NOMO-1 (cell line): ENCODE measurements around the gene AHCYL1.
"Not testable (repeated sequence)": the region's sequence is repeated elsewhere in the genome, so short reads cannot be mapped to it uniquely, and the experiment has no call there.

ENCODE experiments used
- DNase-seq, 2 experiments: peaks; one replicate each; lab custom pipeline; 2025; ENCODE audit not compliant: unreplicated experiment in 2 of 2; lab: John Stamatoyannopoulos, UW

Gene AHCYL1

GRCh38 chr1:109984456-109985246 lies at the start of gene AHCYL1:
Gene AHCYL1, plus strand, starts transcription at chr1:109984765. Its CDS starts 288 bp downstream, at chr1:109985053.
- peak; percentile 99 for DNase-seq

- DNase-seq, result no peak
Measured at GRCh38 chr1:109935451-109935900, 49.1 kb upstream of the AHCYL1 start.

GRCh38 chr1:109937738-109938137 lies 46.8 kb upstream of the AHCYL1 start:
- DNase-seq, result no peak

- DNase-seq, result no peak
Measured at GRCh38 chr1:109938556-109938955, 46.0 kb upstream of the AHCYL1 start.

- DNase-seq, result no peak
Measured at GRCh38 chr1:109942434-109942833, 42.1 kb upstream of the AHCYL1 start.

GRCh38 chr1:109944541-109944940 lies 40.0 kb upstream of the AHCYL1 start:
- DNase-seq, result peak; percentile 4 to 37

GRCh38 chr1:109946511-109946910 lies 38.1 kb upstream of the AHCYL1 start:
- DNase-seq, result peak in 1 of 2 experiments; percentile 4

- no peak for DNase-seq
Measured at GRCh38 chr1:109947582-109948284, 36.8 kb upstream of the AHCYL1 start.

GRCh38 chr1:109948285-109948630 lies 36.3 kb upstream of the AHCYL1 start:
- no peak for DNase-seq

- DNase-seq, result no peak
Measured at GRCh38 chr1:109950038-109950437, 34.5 kb upstream of the AHCYL1 start.

GRCh38 chr1:109950509-109950908 lies 34.1 kb upstream of the AHCYL1 start:
- DNase-seq, result no peak

- DNase-seq, result not testable (repeated sequence)
Measured at GRCh38 chr1:109951501-109951900, 33.1 kb upstream of the AHCYL1 start.

GRCh38 chr1:109954041-109954512 lies 30.5 kb upstream of the AHCYL1 start:
- no peak for DNase-seq

- no peak for DNase-seq
Measured at GRCh38 chr1:109959632-109959973, 25.0 kb upstream of the AHCYL1 start.

GRCh38 chr1:109959974-109960744 lies 24.4 kb upstream of the AHCYL1 start:
- no peak for DNase-seq

- DNase-seq, result no peak
Measured at GRCh38 chr1:109960745-109961094, 23.8 kb upstream of the AHCYL1 start.

GRCh38 chr1:109963864-109964263 lies 20.7 kb upstream of the AHCYL1 start:
- no peak for DNase-seq

GRCh38 chr1:109969146-109969829 lies 15.3 kb upstream of the AHCYL1 start:
- DNase-seq, result no peak

- peak in 1 of 2 experiments; percentile 27 for DNase-seq
Measured at GRCh38 chr1:109969907-109970306, 14.7 kb upstream of the AHCYL1 start.

GRCh38 chr1:109971559-109971958 lies 13.0 kb upstream of the AHCYL1 start:
- peak; percentile 20 to 21 for DNase-seq

- DNase-seq, result no peak
Measured at GRCh38 chr1:109974191-109974590, 10.4 kb upstream of the AHCYL1 start.
